ENCODE data around the gene CDH13. TPM values are rescaled to one million over a fixed set of nuclear protein-coding genes. Genes with fewer than 3 reads are reported as not detected.

CDH13 gene
- total and polyA plus RNA-seq, 5 donors, result 20.7 to 123 (median 93.6) TPM

DNA sequence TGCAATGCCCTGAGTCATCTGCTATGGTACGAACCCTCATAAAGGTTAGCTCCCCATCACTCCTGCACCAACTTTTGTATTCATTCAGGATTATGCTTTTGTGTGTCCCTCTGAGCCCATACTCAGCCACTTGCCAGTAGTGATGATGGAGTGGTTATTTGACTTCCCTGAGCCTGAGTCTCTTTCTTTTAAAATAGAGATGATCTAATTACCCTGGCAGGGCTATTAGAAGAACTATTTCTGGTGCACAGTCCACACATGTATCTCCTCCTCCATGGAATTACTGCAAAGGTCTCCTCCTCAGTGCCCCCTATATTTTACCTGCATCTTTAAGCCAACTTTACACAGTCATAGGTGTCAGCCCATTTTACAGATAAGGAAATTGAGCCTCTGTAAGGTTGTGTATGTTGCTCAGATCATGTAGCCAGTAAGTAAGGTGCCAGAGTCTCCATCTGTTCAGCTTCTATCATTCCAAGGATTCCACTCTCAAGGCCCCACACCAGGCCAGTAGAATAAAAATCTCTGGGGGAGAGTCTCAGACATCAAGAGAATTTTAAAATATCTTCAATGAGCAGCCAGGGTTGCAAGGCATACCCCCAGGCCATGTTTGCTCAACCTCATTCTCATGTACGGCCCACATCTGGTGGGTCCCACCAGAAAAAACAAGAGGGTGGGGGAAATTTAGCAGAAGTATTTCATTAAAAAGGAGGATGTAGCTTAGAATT is 847.3 kb downstream of the CDH13 start:
- 83% methylated on average over 2 of the region's 2 CpGs for WGBS
- ATAC-seq (peak in 1 of 2 donors; percentile 23), DNase-seq (no peak)
- Histone ChIP-seq H3K9me3 (ENCODE audit: control insufficient read depth, low read length) (no peaks in the 10 kb centered on the region), H3K4me1 (ENCODE audit: control insufficient read depth, insufficient read depth, low read length) (peaks cover 3% of the 10 kb centered on the region), H3K27me3 (ENCODE audit: control insufficient read depth, insufficient read depth) (no peaks in the 10 kb centered on the region), H3K4me3 (ENCODE audit: low read length) (no peak overlapping the region), H3K27ac (ENCODE audit: low read length) (no peak overlapping the region)
- intact Hi-C loops (cut with DNase I), result no loop called here

DNA sequence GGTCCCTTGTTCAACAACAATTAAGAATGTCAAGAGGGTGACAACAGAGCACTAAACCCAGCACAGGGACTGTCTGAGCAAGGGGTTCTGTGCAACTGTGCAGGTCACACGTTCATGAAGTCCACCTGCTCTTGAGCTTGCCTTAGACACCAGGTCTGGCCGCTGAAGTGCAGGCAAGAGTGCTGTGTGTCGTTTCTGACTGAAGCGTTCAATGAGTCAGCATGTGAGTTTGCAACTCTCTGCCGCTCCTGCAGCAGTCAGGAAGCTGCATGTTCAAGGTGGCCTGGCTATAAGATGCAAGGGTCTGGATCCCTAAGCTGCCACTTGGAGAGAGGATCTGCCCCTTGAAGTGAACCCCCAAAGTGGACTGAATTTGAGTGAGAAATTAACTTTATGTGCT is 848.3 kb downstream of the CDH13 start:
- ATAC-seq, result no peak
- intact Hi-C loops (cut with DNase I), result no loop called here
- DNase-seq, result no peak
- Histone ChIP-seq H3K4me1 (ENCODE audit: control insufficient read depth, insufficient read depth, low read length) (peaks cover 3% of the 10 kb centered on the region), H3K9me3 (ENCODE audit: control insufficient read depth, low read length) (no peaks in the 10 kb centered on the region), H3K27me3 (ENCODE audit: control insufficient read depth, insufficient read depth) (no peaks in the 10 kb centered on the region), H3K27ac (ENCODE audit: low read length) (no peak overlapping the region), H3K4me3 (ENCODE audit: low read length) (no peak overlapping the region)
- WGBS, result 83% methylated on average over 5 of the region's 5 CpGs

DNA sequence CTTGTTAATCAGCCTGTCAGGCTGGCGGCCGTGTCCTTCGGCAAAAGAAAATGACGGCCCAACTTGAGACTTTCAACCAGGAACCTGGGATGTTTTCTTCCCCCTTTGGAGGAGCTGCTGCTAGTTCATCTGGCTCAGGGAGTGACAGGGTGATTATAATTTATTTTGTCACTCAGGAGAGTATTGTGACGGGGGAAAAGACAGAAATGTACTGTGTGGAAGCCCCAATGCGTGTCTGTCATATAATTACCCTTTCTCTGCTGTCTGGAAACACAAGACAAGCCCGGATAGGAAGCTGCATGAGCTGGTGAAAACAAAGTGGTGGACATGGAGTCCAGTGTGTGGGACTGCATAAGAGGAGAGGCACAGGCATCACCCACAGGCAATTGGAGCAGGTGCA is 854.8 kb downstream of the CDH13 start:
- H3K4me1 ChIP-seq (ENCODE audit: control insufficient read depth, insufficient read depth, low read length), result no peaks in the 10 kb centered on the region
- H3K9me3 ChIP-seq (ENCODE audit: control insufficient read depth, low read length), result no peaks in the 10 kb centered on the region
- no peaks in the 10 kb centered on the region for H3K27me3 ChIP-seq (ENCODE audit: control insufficient read depth, insufficient read depth)
- intact Hi-C loops (cut with DNase I), result no loop called here
- ATAC-seq, result no peak
- DNase-seq, result no peak
- H3K27ac ChIP-seq (ENCODE audit: low read length), result no peak overlapping the region
- WGBS, result 85% methylated on average over 7 of the region's 7 CpGs
- H3K4me3 ChIP-seq (ENCODE audit: low read length), result no peak overlapping the region

DNA sequence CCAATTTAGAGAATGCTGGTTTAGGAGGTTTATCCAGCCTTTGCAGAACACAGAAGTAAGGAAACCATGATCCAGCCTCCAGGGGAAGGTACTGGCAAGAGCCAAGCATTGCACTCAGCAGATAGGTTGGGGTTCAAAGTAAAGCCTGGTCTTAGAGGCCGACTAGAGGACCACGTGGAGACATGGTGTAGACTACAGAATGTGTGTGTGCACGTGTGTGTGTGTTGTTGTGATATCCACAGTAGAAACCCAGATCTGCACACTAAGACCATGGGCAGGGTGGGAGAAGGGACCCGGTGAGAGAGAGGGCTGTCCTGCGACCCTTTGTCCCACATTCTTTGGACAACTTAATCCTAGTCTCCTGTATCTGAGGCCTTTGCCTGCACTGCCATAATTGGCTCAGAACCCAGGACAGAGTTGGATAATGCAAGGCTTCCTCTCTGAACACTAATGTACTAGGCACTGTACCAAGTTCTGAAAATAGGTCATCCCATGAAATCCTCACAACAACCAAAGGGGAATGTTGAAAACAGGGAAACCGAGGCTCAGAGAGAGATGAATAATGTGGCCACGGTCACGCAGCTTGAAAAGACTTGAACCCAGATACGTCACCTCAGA is 855.9 kb downstream of the CDH13 start:
- H3K4me1 ChIP-seq (ENCODE audit: control insufficient read depth, insufficient read depth, low read length), result no peaks in the 10 kb centered on the region
- intact Hi-C loops (cut with DNase I), result no loop called here
- H3K4me3 ChIP-seq (ENCODE audit: low read length), result no peak overlapping the region
- H3K9me3 ChIP-seq (ENCODE audit: control insufficient read depth, low read length), result no peaks in the 10 kb centered on the region
- H3K27me3 ChIP-seq (ENCODE audit: control insufficient read depth, insufficient read depth), result no peaks in the 10 kb centered on the region
- no peak for DNase-seq
- WGBS, result 69% methylated on average over 9 of the region's 9 CpGs
- H3K27ac ChIP-seq (ENCODE audit: low read length), result no peak overlapping the region
- peak; percentile 44 to 78 for ATAC-seq

DNA sequence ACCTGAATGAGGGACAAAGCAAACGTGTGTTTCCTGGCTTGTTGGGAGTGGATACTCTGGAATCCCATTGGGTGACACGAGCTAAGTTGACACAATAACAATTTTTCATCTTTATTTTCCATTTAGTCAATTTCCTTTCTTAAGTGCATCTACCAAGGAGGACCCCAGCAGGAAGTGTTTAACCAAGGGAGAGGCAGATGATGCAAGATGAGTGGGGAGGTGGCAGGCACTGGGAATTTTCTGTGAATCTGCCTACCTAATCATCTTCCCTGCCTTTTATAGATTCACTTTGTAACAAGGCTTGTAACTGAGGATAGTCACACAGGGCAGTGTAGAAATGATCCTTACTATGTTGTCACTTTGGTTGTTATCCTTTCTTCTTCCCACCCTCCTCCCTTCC is 863.3 kb downstream of the CDH13 start:
- ATAC-seq (no peak), DNase-seq (no peak)
- intact Hi-C loops (cut with DNase I), result no loop called here
- Histone ChIP-seq H3K27ac (ENCODE audit: low read length) (no peak overlapping the region), H3K9me3 (ENCODE audit: control insufficient read depth, low read length) (no peaks in the 10 kb centered on the region), H3K27me3 (ENCODE audit: control insufficient read depth, insufficient read depth) (no peaks in the 10 kb centered on the region), H3K4me3 (ENCODE audit: low read length) (no peak overlapping the region), H3K4me1 (ENCODE audit: control insufficient read depth, insufficient read depth, low read length) (no peaks in the 10 kb centered on the region)
- 56% methylated on average over 2 of the region's 2 CpGs for WGBS

DNA sequence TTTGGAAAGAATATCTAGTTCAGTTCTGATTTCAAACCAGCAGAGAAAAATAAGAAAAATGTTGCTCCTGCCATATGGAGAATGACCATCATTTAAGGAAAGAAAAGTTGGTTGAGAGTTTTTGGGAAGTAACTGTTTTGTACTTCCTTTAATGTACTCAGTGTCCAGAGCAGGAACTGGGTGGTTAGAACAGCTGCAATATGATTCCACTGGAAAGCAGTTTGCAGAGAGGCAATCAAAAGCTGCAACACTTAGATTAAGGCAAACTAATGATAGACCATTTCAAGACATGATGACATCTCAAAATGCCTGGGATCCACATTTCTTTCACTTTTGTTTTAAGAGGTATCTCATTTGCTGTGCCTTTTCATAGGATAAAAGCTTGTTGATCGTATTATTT is 867.7 kb downstream of the CDH13 start:
- Histone ChIP-seq H3K27ac (ENCODE audit: low read length) (no peak overlapping the region), H3K9me3 (ENCODE audit: control insufficient read depth, low read length) (no peaks in the 10 kb centered on the region), H3K4me1 (ENCODE audit: control insufficient read depth, insufficient read depth, low read length) (no peaks in the 10 kb centered on the region), H3K27me3 (ENCODE audit: control insufficient read depth, insufficient read depth) (no peaks in the 10 kb centered on the region), H3K4me3 (ENCODE audit: low read length) (no peak overlapping the region)
- intact Hi-C loops (cut with DNase I), result no loop called here
- 88% methylated on average over 1 of the region's 1 CpG for WGBS
- ATAC-seq, result no peak
- no peak for DNase-seq

DNA sequence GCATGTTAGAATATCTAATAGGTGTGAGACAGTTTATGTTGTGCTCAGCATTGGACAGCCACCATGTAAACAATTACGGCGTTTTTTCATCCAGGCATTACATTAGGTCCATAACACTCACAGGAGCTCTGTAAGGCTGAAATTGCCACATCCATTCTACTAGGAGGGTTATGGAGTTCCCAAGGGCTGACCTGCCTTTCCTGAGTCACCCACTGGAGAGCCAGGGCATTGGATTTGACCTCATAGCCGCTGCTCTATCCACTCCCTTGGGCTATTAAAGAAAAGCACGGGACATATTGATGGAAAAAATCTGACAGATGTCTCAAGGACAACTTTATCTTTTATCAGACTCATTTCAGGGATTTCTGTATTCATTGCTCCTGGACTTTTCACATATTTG is 874.7 kb downstream of the CDH13 start:
- Histone ChIP-seq H3K4me1 (ENCODE audit: control insufficient read depth, insufficient read depth, low read length) (no peaks in the 10 kb centered on the region), H3K27me3 (ENCODE audit: control insufficient read depth, insufficient read depth) (no peaks in the 10 kb centered on the region), H3K9me3 (ENCODE audit: control insufficient read depth, low read length) (no peaks in the 10 kb centered on the region), H3K4me3 (ENCODE audit: low read length) (no peak overlapping the region), H3K27ac (ENCODE audit: low read length) (no peak overlapping the region)
- no peak for DNase-seq
- 90% methylated on average over 4 of the region's 4 CpGs for WGBS
- ATAC-seq, result no peak
- intact Hi-C loops (cut with DNase I), result no loop called here

DNA sequence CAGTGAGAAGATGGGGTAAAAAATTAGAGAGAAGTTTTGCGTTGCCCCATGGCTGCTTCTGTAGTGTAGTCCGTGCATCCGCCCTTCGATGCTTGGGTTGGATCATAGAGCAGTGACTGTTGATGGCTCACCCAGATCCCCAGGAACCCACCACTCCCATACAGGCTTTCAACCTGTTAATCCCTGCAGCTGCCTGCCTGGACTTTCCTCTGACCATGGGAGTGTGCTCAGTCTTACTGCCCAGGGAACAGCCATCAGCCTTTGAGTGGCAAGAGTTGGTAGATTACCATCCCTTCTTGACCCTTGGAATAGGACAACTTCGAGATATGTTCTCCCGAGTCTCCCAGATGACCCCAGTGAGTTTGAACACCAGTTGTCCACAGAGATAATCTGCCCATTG is 881.5 kb downstream of the CDH13 start:
- no peak overlapping the region for H3K27ac ChIP-seq (ENCODE audit: low read length)

DNA sequence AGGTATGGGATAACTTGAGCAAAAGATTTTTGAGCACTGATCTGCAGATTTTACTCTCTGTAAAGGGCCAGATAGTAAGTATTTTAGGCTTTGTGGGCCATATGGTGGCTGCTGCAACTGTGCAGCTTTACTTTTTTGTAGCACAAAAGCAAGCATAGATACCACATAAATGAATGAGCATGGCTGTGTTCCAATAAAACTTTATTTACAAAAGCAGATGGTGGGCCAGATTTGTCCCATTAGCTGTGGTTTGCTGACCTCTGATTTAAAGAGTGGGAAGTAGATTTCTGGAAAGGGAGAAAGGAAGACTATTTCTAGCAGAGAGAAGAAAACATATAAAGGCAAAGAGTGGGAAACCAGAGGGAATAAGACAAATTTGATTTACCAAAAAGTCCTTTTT is 882.5 kb downstream of the CDH13 start:
- no peak for DNase-seq
- Histone ChIP-seq H3K27ac (ENCODE audit: low read length) (no peak overlapping the region), H3K9me3 (ENCODE audit: control insufficient read depth, low read length) (no peaks in the 10 kb centered on the region), H3K27me3 (ENCODE audit: control insufficient read depth, insufficient read depth) (no peaks in the 10 kb centered on the region), H3K4me3 (ENCODE audit: low read length) (no peak overlapping the region), H3K4me1 (ENCODE audit: control insufficient read depth, insufficient read depth, low read length) (no peaks in the 10 kb centered on the region)
- intact Hi-C loops (cut with DNase I), result no loop called here
- ATAC-seq, result no peak

More for the DNA sequence above, 881.5 kb downstream of the CDH13 start:
- WGBS, result 95% methylated on average over 6 of the region's 6 CpGs
- Histone ChIP-seq H3K9me3 (ENCODE audit: control insufficient read depth, low read length) (no peaks in the 10 kb centered on the region), H3K4me3 (ENCODE audit: low read length) (no peak overlapping the region), H3K4me1 (ENCODE audit: control insufficient read depth, insufficient read depth, low read length) (no peaks in the 10 kb centered on the region), H3K27me3 (ENCODE audit: control insufficient read depth, insufficient read depth) (no peaks in the 10 kb centered on the region)
- ATAC-seq, result no peak
- no peak for DNase-seq
- intact Hi-C loops (cut with DNase I), result no loop called here

DNA sequence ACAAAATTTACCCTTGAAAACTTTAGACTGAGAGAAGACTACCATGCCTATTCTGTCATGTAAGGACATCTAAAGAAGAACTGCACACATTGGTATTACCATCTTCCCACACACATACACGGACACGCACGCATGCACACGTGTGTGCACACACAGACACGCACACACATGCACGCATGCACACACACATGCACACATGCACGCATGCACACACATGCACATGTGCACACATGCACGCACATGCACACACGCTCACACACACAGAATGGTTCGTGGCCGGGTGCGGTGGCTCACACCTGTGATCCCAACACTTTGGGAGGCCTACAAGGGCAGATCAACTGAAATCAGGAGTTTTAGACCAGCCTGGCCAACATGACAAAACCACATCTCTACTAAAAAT is 884.1 kb downstream of the CDH13 start:
- no peak for DNase-seq
- H3K9me3 ChIP-seq (ENCODE audit: control insufficient read depth, low read length), result no peaks in the 10 kb centered on the region
- no peaks in the 10 kb centered on the region for H3K27me3 ChIP-seq (ENCODE audit: control insufficient read depth, insufficient read depth)
- no peaks in the 10 kb centered on the region for H3K4me1 ChIP-seq (ENCODE audit: control insufficient read depth, insufficient read depth, low read length)
- no peak overlapping the region for H3K27ac ChIP-seq (ENCODE audit: low read length)
- no peak for ATAC-seq
- intact Hi-C loops (cut with DNase I), result no loop called here
- WGBS, result 92% methylated on average over 12 of the region's 12 CpGs
- H3K4me3 ChIP-seq (ENCODE audit: low read length), result no peak overlapping the region

DNA sequence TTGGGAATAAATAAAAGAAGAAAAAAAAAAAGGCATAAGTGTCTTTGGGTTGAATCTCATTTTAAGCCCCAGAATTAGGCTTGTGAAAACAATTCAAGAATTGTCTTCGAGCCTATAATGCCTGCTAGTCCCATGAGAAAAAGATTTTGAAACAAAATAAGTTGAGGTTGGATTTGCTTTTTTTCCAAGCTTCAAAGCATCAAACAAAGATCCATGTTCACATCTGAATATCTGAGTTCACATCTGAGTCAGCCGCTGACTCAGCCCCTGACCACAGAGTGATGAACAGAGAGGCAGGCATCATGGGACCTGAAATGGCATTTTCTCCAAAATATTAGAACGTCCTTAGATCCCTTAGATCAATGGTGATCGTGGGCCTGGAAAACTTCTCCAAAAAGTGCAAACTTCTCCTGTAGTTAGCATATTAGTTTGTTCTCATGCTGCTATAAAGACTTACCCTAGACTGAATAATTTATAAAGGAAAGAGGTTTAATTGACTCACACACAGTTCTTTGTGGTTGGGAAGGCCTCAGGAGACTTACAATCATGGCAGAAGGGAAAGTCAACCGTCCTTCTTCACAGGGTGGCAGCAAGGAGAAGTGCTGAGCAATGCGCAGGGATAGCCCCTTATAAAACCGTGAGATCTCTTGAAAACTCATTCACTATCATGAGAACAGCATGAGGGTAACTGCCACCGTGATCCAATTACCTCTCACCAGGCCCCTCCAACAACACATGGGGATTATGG is 886.4 kb downstream of the CDH13 start:
- DNase-seq, result no peak
- Histone ChIP-seq H3K27me3 (ENCODE audit: control insufficient read depth, insufficient read depth) (no peaks in the 10 kb centered on the region), H3K9me3 (ENCODE audit: control insufficient read depth, low read length) (no peaks in the 10 kb centered on the region), H3K27ac (ENCODE audit: low read length) (no peak overlapping the region), H3K4me3 (ENCODE audit: low read length) (no peak overlapping the region), H3K4me1 (ENCODE audit: control insufficient read depth, insufficient read depth, low read length) (no peaks in the 10 kb centered on the region)
- intact Hi-C loops (cut with DNase I), result no loop called here
- ATAC-seq, result no peak
- 78% methylated on average over 8 of the region's 8 CpGs for WGBS
